ENCODE measurements around the gene AGO4.

The AGO4 gene

DNA sequence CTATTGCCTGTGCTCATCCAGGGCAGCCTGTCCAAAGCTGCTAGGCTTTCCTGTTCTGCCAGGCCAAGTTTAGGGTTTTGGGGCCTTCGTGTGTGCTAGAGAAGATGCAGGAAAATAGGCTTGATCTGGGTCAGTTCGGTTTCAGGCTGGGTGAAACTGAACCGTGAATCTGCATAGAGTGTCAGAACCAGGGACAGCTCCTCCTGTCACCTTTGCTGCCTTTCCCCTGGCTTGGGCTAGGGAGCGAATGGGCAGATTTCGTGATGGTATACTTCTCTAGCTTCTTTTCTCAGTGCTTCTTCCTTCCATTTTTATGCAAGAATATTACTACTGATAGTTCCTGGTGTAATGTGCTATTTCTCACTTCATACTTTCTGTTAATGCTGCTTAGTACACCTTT is 69.2 kb downstream of the AGO4 start:
- no peak overlapping the region for H3K4me3 ChIP-seq (replicated peaks in 1 of 2; ENCODE audit: low read depth in 2 of 2, low read length in 2 of 2)
- peak; percentile 28 to 37 for DNase-seq (ENCODE audit: low read depth in 2 of 2)
- TF ChIP-seq, protein P1, sequence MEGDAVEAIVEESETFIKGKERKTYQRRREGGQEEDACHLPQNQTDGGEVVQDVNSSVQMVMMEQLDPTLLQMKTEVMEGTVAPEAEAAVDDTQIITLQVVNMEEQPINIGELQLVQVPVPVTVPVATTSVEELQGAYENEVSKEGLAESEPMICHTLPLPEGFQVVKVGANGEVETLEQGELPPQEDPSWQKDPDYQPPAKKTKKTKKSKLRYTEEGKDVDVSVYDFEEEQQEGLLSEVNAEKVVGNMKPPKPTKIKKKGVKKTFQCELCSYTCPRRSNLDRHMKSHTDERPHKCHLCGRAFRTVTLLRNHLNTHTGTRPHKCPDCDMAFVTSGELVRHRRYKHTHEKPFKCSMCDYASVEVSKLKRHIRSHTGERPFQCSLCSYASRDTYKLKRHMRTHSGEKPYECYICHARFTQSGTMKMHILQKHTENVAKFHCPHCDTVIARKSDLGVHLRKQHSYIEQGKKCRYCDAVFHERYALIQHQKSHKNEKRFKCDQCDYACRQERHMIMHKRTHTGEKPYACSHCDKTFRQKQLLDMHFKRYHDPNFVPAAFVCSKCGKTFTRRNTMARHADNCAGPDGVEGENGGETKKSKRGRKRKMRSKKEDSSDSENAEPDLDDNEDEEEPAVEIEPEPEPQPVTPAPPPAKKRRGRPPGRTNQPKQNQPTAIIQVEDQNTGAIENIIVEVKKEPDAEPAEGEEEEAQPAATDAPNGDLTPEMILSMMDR (IDR thresholded peaks at IDR 0.05; ENCODE audit: low read depth, low read length): no peak

DNA sequence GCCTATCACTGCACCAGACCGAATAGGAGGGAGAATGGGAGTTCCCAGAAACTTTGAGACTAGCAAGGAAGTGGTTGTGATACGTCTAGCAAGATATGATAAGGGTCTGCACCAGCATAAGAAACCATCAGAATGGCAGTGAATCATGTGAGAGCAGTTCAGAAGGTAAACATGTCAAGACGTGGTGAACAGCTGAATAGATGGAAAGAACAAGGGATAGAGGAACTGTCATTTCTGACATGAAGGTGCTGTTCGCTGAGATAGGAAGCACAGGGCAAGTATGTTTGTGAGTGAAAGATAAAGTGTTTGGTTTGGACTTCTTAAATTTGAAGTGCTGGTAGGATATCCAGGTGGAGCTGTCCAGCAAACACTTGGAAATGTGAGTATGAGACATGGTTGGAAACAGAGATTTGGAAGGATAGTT is 74.0 kb downstream of the AGO4 start:
- no peak overlapping the region for H3K4me3 ChIP-seq (replicated peaks in 1 of 2; ENCODE audit: low read depth in 2 of 2, low read length in 2 of 2)
- DNase-seq (ENCODE audit: low read depth in 2 of 2): peak in 1 of 2 donors; percentile 15
- TF ChIP-seq, protein P1 (IDR thresholded peaks at IDR 0.05; ENCODE audit: low read depth, low read length): no peak

DNA sequence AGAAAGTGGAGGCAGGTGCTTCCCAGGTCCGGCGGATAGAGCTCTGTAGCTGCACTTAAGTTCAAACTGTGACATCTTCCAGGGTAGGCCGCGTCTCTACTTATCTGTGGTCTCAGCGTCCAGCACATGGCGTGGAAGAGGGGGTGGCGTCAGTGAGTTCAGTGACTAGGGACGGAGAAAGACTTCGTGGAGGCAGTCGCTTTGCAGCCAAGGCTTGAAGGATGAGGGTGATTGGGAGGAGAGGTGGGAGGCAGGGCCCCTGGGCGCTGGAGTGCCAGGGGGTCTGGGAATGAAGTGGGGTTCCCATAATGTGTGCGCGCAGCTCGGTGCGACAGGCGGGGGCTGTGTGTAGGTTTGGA is 74.7 kb downstream of the AGO4 start:
- H3K4me3 ChIP-seq (replicated peaks in 1 of 2; ENCODE audit: low read depth in 2 of 2, low read length in 2 of 2): peak overlapping the region; percentile 13 to 30
- DNase-seq (ENCODE audit: low read depth in 2 of 2): no peak
- TF ChIP-seq, protein P1 (IDR thresholded peaks at IDR 0.05; ENCODE audit: low read depth, low read length): no peak

- DNase-seq (ENCODE audit: low read depth in 2 of 2): peak; percentile 93 to 95
- TF ChIP-seq, protein P1 (IDR thresholded peaks at IDR 0.05; ENCODE audit: low read depth, low read length): peak; percentile 80
- peak within 1 kb of the TSS; percentile 97 to 100 for H3K4me3 ChIP-seq (replicated peaks in 1 of 2; ENCODE audit: low read depth in 2 of 2, low read length in 2 of 2)
Observed at GRCh38 chr1:35882945-35883634, 75.3 kb downstream of the AGO4 start, which contains the start of gene AGO1. Gene AGO1, plus strand, starts transcription at chr1:35883209. Its CDS starts 213 bp downstream, at chr1:35883422.

GRCh38 chr1:35883635-35884101 is 75.9 kb downstream of the AGO4 start:
- DNase-seq (ENCODE audit: low read depth in 2 of 2): peak; percentile 11 to 50
- peak overlapping the region; percentile 97 to 100 for H3K4me3 ChIP-seq (replicated peaks in 1 of 2; ENCODE audit: low read depth in 2 of 2, low read length in 2 of 2)
- TF ChIP-seq, protein P1 (IDR thresholded peaks at IDR 0.05; ENCODE audit: low read depth, low read length): no peak

- no peak for DNase-seq (ENCODE audit: low read depth in 2 of 2)
- TF ChIP-seq, protein P1 (IDR thresholded peaks at IDR 0.05; ENCODE audit: low read depth, low read length): no peak
- no peak overlapping the region for H3K4me3 ChIP-seq (replicated peaks in 1 of 2; ENCODE audit: low read depth in 2 of 2, low read length in 2 of 2)
Observed at GRCh38 chr1:35884934-35885333, 77.1 kb downstream of the AGO4 start.

Data from cardiac fibroblast (primary cell).